Sciatic nerve (tissue), 2 donors: ENCODE results near the gene MLLT3. TPM values are rescaled to one million over a fixed set of nuclear protein-coding genes. Genes with fewer than 3 reads are reported as not detected.
"Not testable (repeated sequence)": the region's sequence is repeated elsewhere in the genome, so short reads cannot be mapped to it uniquely, and the experiment has no call there.

Experiments
- ATAC-seq: fragments of 200-7000 bp; cut with Tn5 transposase; one replicate; pipeline ENCODE4 v1.9.1; 2020; ENCODE audit warnings: mild to moderate bottlenecking, moderate library complexity
- DNase-seq: peaks from one replicate; pipeline ENCODE4 v3.0.0-alpha.2; 2020; ENCODE audit warnings: low spot score
- intact Hi-C: fragments of 100-400 bp; cut with DNase I; formaldehyde crosslinking; loops from one replicate; pipeline ENCODE4 v1.14.2; 2022
- total RNA-seq: library from RNA; stranded (reverse); fragmentation: NEBNext Ultra II Directional; extraction: Animal tissue kit (Norgen Biotek cat#: 25700); gene quantifications from one replicate; pipeline ENCODE4 v1.2.1, GENCODE V29; 2021
- donor health status: DM: no; HTN: no; CAD: no.
- donor health status: DM: no; HTN: no; CAD: no.

MLLT3 gene
- total RNA-seq, 1 donor from 2014 or later: 19.3 TPM

DNA sequence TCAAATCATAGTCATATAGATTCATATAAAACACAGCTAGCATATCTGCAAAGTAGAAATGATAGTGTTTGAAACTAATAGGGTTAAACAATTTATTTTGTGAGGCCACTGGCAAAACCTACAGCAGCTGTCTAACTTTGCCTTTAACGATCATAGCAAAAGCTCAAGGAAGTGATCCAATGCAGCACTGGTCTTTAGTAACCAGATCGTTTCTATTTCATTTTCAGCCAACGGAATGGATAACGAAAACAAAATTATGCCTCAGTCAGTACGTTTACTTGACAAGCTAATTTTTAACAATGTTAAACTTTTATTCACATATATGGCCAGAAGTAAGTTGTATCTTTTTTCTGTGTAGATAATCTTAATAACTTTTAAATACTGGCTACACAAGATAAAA is 17.7 kb downstream of the MLLT3 start:
- ATAC-seq (peak; percentile 63), DNase-seq (no peak)
- intact Hi-C loops: no loop called here

DNA sequence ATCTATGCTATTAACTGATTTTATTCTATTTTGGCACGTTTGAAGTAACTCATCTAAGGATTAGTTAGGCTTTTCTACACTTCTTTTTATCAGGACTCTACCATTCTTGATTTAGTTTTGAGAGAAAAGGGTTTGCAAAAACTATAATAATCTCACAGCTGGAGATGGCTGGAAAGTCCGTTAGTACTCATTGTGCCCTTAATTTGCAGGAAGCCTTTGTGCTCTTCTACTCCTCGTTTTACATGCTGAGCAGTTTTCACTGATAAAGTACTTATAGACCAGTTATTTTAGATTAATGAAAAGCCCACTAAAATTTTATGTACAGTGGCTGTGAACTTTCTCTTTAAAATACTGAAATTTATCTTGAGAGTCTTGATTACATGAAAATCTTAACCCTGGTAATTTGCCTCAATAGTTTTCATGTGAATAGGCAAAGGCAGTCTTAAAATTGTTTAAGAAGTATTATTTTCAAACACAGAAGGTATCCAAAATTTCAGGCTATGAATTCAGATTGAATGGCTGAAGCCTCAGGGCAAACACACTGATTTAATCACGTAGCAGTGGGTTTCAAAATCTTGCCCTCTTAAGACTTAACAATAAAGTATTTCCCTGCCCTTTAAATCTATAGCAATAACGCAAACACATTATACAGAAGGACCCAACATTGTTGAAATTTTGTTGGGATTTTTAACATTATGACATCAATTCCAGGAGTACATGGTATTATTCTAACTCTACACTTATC is 18.6 kb downstream of the MLLT3 start:
- ATAC-seq (no peak), DNase-seq (no peak)
- intact Hi-C loops: no loop called here

DNA sequence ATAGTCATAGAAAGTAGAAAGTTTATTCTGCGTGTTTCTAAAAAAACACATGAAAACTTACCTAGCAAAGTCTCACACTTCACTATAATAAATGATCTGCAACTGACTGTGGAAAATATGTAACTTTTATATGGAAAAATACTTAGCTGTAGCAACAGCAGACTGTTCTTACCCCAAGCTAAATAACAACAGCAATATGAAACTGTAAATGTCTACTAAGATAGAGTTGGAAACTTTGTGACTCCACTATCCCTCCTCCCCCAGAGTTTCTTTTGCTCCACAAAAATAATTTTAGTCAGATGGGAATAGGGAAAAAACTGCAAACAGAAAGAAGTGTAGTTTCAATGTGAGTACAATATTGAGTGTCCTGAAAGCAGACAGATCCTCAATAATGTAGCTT is 21.0 kb downstream of the MLLT3 start:
- intact Hi-C loops: no loop called here
- ATAC-seq (no peak), DNase-seq (no peak)

DNA sequence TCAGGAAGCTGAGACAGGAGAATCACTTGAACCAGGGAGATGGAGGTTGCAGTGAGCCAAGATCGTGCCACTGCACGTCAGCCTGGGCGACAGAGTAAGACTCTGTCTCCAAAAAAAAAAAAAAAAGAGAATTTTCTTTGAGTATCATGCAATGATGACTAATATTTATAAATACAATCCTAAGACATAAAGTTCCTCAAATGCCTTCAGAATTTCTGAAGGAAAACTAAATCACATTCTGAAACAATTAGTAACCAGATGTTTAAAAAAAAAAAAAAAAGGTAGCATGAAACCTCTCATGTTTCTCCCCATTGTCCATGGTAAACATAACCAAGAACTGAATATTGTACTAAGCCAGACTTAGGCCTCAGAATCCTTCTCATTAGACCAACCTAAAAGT is 23.1 kb downstream of the MLLT3 start:
- intact Hi-C loops: no loop called here
- no peak for ATAC-seq
- no peak for DNase-seq

DNA sequence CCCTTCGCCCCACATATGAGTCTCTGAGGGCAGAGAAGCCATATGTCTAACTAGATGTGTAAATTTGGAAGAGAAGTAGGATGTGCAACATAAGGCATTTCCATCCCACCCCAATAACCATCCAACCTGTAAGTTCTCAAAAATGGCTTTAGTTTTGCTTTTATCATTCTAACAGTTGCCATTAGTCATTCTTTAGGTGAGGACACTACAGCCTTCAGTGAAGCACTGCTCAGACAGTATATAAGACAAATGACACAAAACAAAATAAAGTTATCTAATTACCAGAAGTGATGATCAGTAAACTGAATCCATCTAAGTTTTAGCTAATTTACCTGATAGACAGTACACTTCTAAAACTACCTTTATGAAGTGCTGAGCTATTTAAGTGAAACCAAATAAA is 23.9 kb downstream of the MLLT3 start:
- no peak for DNase-seq
- intact Hi-C loops: no loop called here
- ATAC-seq: no peak

DNA sequence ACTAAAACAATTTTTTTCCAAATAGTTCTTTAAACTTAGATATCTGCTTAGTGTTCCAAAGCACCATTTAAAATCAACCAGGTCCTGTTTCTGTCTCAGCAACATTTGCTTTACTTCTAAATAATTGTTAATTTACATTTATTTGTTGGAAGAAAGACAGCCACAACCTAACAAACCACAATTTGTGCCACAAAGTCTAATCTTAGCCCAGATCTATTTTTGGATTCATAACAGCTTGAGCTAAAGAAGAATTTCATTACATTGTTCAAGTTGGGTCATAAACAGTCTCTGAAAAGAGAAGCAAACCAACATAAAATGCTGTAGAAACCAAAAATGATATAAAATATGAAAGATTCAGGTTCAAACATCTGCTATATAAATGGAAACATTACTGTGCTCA is 24.4 kb downstream of the MLLT3 start:
- intact Hi-C loops: no loop called here
- DNase-seq: no peak
- ATAC-seq: no peak

DNA sequence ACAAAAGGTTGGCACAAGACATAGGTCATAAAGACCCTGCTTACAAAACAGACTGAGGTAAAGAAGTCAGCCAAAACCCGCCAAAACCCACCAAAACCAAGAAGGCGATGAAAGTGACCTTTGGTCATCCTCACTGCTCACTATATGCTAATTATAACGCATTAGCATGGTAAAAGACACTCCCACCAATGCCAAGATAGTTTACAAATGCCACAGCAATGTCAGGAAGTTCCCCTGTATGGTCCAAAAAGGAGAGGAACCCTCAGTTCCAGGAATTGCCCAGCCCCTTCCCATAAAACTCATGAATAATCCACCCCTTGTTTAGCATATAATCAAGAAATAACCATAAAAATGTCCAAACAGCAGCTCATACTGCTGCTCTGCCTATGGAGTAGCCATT is 27.7 kb downstream of the MLLT3 start:
- intact Hi-C loops: no loop called here
- ATAC-seq (no peak), DNase-seq (no peak)

DNA sequence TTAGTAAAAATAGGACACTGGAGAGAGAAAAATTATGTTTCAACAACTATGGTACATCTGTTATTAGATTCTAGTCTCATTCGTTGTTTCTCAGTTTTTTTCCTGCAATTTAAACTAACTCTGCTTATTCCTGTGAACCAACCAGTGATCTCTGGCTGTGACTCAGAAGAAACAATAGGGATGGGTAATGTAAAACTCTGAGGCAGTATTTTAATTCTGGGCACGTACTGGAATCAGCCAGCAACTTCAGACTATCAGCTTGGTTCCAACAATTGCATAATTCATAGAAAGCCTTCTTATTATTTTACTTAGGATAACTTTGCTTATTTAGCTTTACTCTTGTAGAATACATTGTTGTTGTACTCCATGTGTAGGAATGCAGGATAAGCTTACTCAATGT is 28.8 kb downstream of the MLLT3 start:
- ATAC-seq (no peak), DNase-seq (no peak)
- intact Hi-C loops: no loop called here

DNA sequence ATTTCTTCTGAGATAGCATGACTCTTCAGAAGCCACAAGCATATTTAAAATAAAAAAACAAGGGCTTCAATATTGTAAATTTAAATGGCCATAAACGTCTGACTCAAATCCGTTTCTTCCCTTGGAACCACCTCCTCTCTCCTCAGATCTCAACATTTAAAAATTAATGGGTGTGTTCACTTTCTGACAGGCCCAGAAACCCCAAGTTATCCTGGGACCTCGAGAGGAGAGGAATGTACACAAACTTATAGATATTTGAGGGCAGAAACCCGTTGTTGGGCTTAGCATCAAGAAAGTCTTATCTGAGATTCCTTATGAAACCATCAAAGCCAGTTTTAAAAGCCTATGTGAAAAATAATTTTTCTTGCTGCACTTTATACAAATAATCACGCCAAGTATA is 29.2 kb downstream of the MLLT3 start:
- ATAC-seq: no peak
- intact Hi-C loops: no loop called here
- DNase-seq: no peak

DNA sequence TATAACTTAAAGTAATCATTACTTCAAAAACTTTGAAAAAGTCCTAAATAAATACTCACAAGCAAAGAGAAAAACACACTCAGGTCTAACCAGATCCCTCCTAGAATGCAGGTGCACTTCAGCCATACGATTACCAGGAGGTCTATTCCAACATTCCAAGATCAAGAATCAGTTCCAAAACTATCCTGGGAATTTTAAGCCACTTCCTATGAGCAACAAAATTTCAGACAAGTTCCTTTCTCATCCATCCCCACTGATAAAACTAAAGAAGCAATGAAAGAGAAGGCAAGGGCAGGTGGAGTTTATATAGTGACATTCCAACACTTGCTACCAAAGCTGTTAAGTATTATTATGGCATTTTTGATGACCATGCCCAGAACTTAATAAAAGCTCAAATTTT is 29.6 kb downstream of the MLLT3 start:
- DNase-seq: no peak
- no peak for ATAC-seq
- intact Hi-C loops: no loop called here

DNA sequence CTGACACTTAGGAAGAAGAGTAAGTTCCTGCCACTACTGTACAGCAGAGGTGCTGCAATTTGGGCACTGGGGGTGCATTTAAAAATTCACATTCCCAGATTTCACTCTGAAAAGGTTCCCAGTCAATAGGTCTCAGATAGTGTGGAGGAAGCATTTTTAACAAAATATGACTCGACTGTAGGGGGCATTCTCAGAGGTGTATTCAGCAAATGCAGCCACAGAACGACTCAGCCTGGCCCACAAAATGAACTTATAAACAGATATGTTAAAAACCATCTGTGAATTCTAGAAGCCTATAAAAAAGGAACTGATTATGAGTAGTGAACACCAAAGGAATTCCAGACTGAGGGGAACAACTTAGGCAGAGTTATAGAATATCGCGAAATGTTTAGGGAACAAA is 31.1 kb downstream of the MLLT3 start:
- no peak for DNase-seq
- no peak for ATAC-seq
- intact Hi-C loops: no loop called here

DNA sequence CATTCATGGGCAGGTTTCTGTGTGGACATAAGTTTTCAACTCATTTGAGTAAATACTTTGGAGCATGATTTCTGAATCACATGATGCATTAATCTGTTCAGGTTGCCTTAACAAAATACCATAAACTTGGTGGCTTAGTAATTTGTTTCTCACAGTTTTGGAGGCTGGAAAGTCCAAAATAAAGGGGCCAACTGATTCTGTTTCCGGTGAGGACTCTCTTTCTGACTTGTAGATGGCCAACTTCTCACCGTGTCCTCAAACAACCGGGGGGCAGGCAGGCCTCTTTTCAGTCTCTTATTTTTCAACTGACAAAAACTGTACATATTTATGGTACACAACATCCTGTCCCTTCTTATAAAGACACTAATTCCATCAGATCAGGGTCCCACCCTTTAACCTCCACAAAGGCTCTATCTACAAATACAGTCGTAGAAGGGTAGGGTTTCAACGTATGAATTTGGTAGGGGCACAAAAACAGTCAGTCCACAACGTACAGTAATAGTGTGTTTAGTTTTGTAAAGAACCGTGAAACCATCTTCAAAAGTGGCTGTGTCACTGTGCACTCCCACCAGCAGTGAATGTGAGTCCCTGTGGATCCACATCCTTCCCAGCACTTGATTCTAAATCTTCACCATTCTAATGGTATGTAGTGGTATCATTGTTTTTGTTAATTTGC is 37.2 kb downstream of the MLLT3 start:
- DNase-seq (no peak), ATAC-seq (no peak)
- intact Hi-C loops: no loop called here

DNA sequence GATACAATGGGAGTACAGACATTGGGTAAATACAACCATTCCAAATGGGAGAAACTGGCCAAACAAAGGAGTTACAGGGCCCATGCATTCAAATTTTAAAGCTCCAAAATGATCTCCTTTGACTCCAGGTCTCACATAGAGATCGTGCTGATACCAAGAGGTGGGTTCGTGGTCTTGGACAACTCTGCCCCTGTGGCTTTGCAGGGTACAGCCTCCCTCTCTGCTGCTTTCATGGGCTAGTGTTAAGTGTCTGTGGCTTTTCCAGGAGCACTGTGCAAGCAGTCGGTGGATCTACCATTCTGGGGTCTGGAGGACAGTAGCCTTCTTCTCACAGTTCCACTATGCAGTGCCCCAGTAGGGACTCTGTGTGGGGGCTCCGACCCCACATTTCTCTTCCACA is 39.2 kb downstream of the MLLT3 start:
- DNase-seq, intact Hi-C loops, ATAC-seq: not testable (repeated sequence)

DNA sequence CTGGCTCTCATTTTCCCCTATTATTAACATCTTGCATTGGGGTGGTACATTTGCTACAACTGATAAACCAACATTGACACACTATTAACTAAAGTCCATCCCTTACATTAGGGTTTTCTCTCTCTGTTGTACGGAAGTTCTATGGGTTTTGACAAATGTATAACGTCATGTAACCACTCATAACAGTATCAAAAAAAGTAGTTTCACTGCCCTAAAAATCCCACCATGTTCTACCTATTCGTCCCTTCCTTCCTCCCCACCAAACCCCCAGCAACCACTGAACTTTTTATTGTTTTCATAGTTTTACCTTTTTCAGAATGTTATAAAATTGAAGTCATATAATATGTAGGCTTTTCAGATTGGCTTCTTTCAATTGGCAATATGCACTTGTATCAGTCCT is 40.1 kb downstream of the MLLT3 start:
- DNase-seq: no peak
- intact Hi-C loops: no loop called here
- ATAC-seq: no peak

DNA sequence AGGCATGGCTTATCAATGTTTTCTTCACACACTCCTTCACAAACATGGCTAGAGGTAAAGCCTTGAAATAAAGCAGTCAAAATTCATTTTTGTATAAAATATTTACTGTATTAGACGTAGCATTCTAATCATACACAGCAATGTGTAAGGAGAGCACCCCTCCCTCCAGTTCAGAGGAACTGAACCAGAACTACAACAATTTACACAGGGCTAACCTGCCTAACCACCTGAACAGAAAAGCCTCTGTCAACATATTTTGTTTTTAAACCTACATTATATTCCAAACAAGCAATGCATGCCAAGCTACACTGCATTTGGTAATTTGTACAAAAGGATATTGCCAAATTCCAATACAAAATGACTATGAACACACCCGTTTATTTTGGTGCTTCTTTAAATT is 41.6 kb downstream of the MLLT3 start:
- no peak for DNase-seq
- intact Hi-C loops: no loop called here
- ATAC-seq: no peak

DNA sequence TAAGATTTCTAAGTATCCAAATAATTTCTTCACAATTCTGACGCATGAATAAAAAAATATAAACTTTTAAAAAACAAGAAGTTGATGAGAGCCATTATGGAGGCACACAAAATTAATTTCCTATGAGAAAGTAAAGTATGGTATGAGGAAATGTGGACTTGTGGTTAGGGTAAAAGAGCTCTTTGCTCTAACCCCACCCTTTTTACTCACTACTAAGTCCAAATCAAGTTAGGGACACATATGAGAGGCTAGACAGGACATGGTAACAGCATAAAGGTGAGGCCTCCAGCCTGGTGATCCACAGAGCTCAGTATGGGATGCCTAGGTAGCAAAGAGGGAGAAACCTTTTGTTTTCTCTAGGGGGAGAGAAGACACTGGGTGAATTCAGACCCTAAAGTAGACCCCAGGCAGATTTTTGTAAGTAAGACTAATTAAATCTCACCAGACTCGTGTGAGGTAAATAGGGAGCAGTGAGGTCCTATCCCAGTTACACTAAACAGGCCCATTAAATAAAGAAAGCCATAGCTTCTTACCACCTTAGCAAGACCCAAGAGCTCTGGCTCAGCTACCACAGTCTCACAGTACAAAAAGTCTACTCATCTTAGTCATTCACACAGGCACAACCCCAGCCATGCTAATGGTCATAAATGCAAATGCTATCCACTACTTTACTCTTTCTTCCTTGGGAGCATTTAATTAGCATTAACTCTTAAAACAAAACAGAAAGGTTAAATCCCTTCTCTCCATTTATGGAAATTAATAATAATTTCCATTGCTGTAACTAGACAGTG is 42.6 kb downstream of the MLLT3 start:
- intact Hi-C loops: no loop called here
- no peak for DNase-seq
- ATAC-seq: no peak

DNA sequence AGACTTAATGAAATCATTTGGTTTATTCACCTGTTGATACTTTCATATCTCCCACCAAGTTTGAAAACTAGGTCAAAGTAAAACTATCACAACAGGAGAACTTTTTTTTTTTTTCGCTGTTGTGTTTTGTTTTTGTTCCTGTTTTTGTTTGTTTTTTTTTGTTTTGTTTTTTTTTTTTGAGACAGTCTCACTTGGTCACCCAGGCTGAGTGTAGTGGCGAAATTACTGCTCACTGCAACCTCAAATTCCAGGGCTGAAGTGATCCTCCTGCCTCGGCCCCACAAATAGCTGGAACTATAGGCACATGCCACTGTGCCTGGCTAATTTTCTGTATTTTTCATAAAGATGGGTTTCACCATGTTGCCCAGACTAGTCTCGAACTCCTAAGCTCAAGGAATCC is 49.3 kb downstream of the MLLT3 start:
- intact Hi-C loops: no loop called here

DNA sequence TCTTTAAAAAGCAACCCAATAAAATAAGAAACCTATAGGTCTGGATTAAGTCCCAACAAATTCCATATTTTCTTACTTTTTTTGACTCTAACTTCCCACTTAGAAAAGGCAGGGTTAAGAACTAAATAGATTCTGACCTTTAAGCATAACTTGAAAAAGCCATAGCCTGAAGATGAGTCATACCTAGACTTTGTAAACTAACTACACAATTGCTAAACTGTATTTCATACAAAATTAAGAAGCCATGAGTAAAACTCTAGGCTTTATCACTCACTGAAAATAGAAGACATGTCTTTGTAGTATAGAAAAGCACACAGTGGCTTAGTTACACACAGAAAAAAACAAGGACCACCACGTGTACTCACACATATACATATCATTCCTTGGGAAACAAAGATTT is 51.5 kb downstream of the MLLT3 start:
- intact Hi-C loops: no loop called here
- DNase-seq (no peak), ATAC-seq (no peak)

More for the DNA sequence above, 49.3 kb downstream of the MLLT3 start:
- ATAC-seq: no peak
- DNase-seq: no peak

DNA sequence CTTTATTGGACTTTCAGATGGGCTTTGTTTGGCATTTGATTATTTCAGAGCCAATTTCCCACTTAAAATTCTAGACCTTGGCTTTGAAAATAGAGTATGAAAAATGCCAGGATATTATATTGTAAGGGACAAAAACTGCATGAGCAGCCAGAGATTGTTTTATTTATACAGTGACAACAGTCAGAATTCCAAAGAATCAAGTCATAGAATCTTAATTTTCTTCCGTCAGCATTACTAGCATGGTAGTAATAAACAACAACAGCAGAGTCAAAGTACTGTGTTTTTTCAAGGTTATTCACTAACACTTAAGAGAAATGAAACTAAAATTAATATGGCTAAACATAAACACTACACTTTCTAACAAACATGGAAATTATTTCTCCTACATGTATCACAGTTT is 52.2 kb downstream of the MLLT3 start:
- DNase-seq: no peak

DNA sequence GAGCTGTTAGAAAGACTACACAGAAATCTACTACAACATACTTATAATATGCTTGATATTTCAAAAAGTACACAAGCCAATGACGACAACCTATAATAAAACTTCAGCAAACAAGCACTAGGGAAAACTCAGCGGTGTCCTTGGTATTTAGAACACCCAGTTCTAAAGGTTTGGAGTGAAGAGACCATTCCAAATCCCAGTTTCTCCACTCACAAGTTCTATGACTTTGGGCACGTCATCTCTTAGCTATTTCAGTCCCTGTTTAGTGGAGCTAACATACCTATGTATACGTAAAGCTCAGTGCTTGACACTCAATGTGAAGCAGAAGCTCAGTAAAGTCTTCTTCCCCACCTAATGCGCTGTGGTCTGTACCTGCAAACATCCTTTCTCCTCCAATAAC is 52.8 kb downstream of the MLLT3 start:
- no peak for DNase-seq
- ATAC-seq: no peak
- intact Hi-C loops: no loop called here

More for the DNA sequence above, 52.2 kb downstream of the MLLT3 start:
- ATAC-seq: no peak
- intact Hi-C loops: no loop called here
